ENCODE results near the gene LDLRAD3.
"Not testable (repeated sequence)": the region's sequence is repeated elsewhere in the genome, so short reads cannot be mapped to it uniquely, and the experiment has no call there.

LDLRAD3 gene

GRCh38 chr11:36024716-36025115, 80.9 kb downstream of the LDLRAD3 start:
- no peak for DNase-seq

GRCh38 chr11:36026315-36026968, 82.6 kb downstream of the LDLRAD3 start:
- no peak for DNase-seq

GRCh38 chr11:36027731-36028130, 83.9 kb downstream of the LDLRAD3 start:
- DNase-seq, result no peak

GRCh38 chr11:36029616-36030015, 85.8 kb downstream of the LDLRAD3 start:
- DNase-seq, result no peak

- no peak for DNase-seq
Measured at GRCh38 chr11:36030731-36031281, 86.9 kb downstream of the LDLRAD3 start.

GRCh38 chr11:36033082-36033751, 89.4 kb downstream of the LDLRAD3 start:
- no peak for DNase-seq

- DNase-seq, result no peak
Measured at GRCh38 chr11:36033936-36034335, 90.1 kb downstream of the LDLRAD3 start.

- no peak for DNase-seq
Measured at GRCh38 chr11:36034551-36035331, 90.9 kb downstream of the LDLRAD3 start.

- no peak for DNase-seq
Measured at GRCh38 chr11:36035454-36035853, 91.6 kb downstream of the LDLRAD3 start.

- DNase-seq, result no peak
Measured at GRCh38 chr11:36035999-36036398, 92.1 kb downstream of the LDLRAD3 start.

GRCh38 chr11:36037031-36037430, 93.2 kb downstream of the LDLRAD3 start:
- DNase-seq, result no peak

- DNase-seq, result no peak
Measured at GRCh38 chr11:36038541-36038940, 94.7 kb downstream of the LDLRAD3 start.

- no peak for DNase-seq
Measured at GRCh38 chr11:36039471-36039870, 95.6 kb downstream of the LDLRAD3 start.

GRCh38 chr11:36041988-36042611, 98.2 kb downstream of the LDLRAD3 start:
- DNase-seq, result no peak

- DNase-seq, result no peak
Measured at GRCh38 chr11:36044636-36045035, 100.8 kb downstream of the LDLRAD3 start.

GRCh38 chr11:36045945-36046344, 102.1 kb downstream of the LDLRAD3 start:
- not testable (repeated sequence) for DNase-seq

GRCh38 chr11:36046932-36047331, 103.1 kb downstream of the LDLRAD3 start:
- DNase-seq, result no peak

- DNase-seq, result no peak
Measured at GRCh38 chr11:36047344-36047743, 103.5 kb downstream of the LDLRAD3 start.

GRCh38 chr11:36048496-36049247, 104.8 kb downstream of the LDLRAD3 start:
- DNase-seq, result no peak

- no peak for DNase-seq
Measured at GRCh38 chr11:36051235-36052144, 107.6 kb downstream of the LDLRAD3 start.

GRCh38 chr11:36053281-36053680, 109.4 kb downstream of the LDLRAD3 start:
- DNase-seq, result no peak
